Tibial nerve (tissue), 4 donors: ENCODE measurements around the gene BHLHE41.

ENCODE experiments used
- EP300 ChIP-seq, 2 donors: sonication (generic); formaldehyde crosslinking; IDR thresholded peaks; one replicate each; pipeline ENCODE4 v1.6.1; 2017; ENCODE audit warnings: antibody characterized with exemption in 2 of 2, mild to moderate bottlenecking in 1 of 2
- TF ChIP-seq, protein P1 (sequence below), 5 experiments: fragments of 200-600 bp in 3 of 5; fragments of 450-650 bp in 2 of 5; sonication (generic) in 3 of 5; IDR thresholded peaks; one replicate each; pipeline ENCODE4 v1.5.1; 2016 to 2019; ENCODE audit warnings: antibody characterized with exemption in 5 of 5, mild to moderate bottlenecking in 3 of 5, moderate library complexity in 2 of 5

DNA sequence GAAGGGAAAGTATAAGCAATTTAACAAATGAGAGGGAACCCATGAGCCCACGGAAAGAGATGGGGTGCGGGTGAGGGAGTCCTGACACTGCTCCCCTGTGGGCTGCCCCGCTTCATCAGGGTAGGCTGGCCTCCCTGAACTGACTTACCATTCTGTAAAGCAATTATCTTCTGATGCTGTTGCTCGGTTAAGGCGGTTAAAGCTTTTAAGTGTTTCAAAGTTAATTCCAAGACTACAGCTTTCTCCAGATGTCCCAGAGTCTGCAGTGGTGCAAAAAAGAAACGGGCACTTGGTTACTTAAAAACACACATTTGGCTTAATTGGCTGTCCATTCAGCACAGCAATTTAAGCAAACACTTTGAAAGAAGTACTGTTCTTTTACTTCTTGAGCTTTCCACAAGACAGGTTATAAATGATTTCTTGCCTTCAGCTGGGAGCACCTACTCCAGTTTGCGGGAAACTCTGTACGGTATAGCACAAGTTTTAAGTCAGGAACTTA is 1.3 kb downstream of the BHLHE41 start:
- TF ChIP-seq, protein P1, sequence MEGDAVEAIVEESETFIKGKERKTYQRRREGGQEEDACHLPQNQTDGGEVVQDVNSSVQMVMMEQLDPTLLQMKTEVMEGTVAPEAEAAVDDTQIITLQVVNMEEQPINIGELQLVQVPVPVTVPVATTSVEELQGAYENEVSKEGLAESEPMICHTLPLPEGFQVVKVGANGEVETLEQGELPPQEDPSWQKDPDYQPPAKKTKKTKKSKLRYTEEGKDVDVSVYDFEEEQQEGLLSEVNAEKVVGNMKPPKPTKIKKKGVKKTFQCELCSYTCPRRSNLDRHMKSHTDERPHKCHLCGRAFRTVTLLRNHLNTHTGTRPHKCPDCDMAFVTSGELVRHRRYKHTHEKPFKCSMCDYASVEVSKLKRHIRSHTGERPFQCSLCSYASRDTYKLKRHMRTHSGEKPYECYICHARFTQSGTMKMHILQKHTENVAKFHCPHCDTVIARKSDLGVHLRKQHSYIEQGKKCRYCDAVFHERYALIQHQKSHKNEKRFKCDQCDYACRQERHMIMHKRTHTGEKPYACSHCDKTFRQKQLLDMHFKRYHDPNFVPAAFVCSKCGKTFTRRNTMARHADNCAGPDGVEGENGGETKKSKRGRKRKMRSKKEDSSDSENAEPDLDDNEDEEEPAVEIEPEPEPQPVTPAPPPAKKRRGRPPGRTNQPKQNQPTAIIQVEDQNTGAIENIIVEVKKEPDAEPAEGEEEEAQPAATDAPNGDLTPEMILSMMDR (IDR thresholded peaks at IDR 0.05), result no peak
- no peak for TF ChIP-seq EP300 (IDR thresholded peaks at IDR 0.05)
